Testis (tissue), 3 donors: ENCODE measurements around the gene ELMO1. TPM values are rescaled to one million over a fixed set of nuclear protein-coding genes. Genes with fewer than 3 reads are reported as not detected.

Source experiments
- DNase-seq: peaks from one replicate; pipeline ENCODE4 v3.0.0-alpha.2; 2019
- H3K27ac ChIP-seq, 2 donors: fragments of 200-600 bp; sonication (generic); one replicate each; pipeline ENCODE4 v1.5.1; 2019
- H3K27me3 ChIP-seq: fragments of 200-600 bp; sonication (generic); one replicate; pipeline ENCODE4 v1.5.1; 2019
- H3K36me3 ChIP-seq: fragments of 200-600 bp; sonication (generic); one replicate; pipeline ENCODE4 v1.5.1; 2017; ENCODE audit warnings: low read depth; ENCODE audit errors: missing control alignments
- H3K4me1 ChIP-seq: fragments of 200-600 bp; sonication (generic); one replicate; pipeline ENCODE4 v1.5.1; 2019
- H3K4me3 ChIP-seq, 2 donors: fragments of 200-600 bp; sonication (generic); one replicate each; pipeline ENCODE4 v1.5.1; 2017 to 2019
- H3K9me3 ChIP-seq: fragments of 200-600 bp; sonication (generic); one replicate; pipeline ENCODE4 v1.5.1; 2017
- POLR2A ChIP-seq: fragments of 450-650 bp; IDR thresholded peaks from one replicate; pipeline ENCODE4 v1.6.1; 2017; ENCODE audit warnings: antibody characterized with exemption, mild to moderate bottlenecking, moderate library complexity
- WGBS, 2 donors: methylation state at CpG; one replicate each; pipeline ENCODE4 v1.1.5; 2018; 5-methylcytosine and 5-hydroxymethylcytosine counted together
- intact Hi-C: fragments of 100-400 bp; cut with DNase I; formaldehyde crosslinking; loops from one replicate; pipeline ENCODE4 v1.15.1; 2023; ENCODE audit warnings: low total_unique reads
- polyA plus RNA-seq: library from polyadenylated mRNA; stranded (reverse); fragments of 350-450 nt; fragmentation: Illumina TruSeq; extraction: RNeasy Lipid Tissue Mini Kit (QIAGEN cat#74804); gene quantifications from one replicate; pipeline ENCODE4 v1.2.3, GENCODE V29; 2014; ENCODE audit warnings: low read depth, low replicate concordance; ENCODE audit not compliant: insufficient read depth
- total RNA-seq, 2 donors: library from RNA; depleted of rRNA; stranded (reverse); fragments of >200 nt; gene quantifications; one replicate each; pipeline ENCODE4 v1.2.3, GENCODE V29; 2016
- TF ChIP-seq, protein P1 (sequence below), 3 experiments: fragments of 450-650 bp in 2 of 3; fragments of 200-600 bp in 1 of 3; sonication (generic) in 1 of 3; IDR thresholded peaks; one replicate each; pipeline ENCODE4 v1.5.1; 2016 to 2019; ENCODE audit warnings: antibody characterized with exemption in 3 of 3, mild to moderate bottlenecking in 2 of 3, moderate library complexity in 1 of 3

ELMO1 gene
- total and polyA plus RNA-seq, 3 donors from 2014 or later = 12.9 to 47.2 (median 36.5) TPM

GRCh38 chr7:36868727-36869411 is 579.8 kb downstream of the ELMO1 start:
- no peak for DNase-seq
- Histone ChIP-seq H3K27me3 (no peaks in the 10 kb centered on the region), H3K4me3 (no peak overlapping the region), H3K27ac (no peak overlapping the region), H3K9me3 (no peaks in the 10 kb centered on the region), H3K36me3 (no peaks in the 10 kb centered on the region), H3K4me1 (no peaks in the 10 kb centered on the region)
- TF ChIP-seq, protein P1, sequence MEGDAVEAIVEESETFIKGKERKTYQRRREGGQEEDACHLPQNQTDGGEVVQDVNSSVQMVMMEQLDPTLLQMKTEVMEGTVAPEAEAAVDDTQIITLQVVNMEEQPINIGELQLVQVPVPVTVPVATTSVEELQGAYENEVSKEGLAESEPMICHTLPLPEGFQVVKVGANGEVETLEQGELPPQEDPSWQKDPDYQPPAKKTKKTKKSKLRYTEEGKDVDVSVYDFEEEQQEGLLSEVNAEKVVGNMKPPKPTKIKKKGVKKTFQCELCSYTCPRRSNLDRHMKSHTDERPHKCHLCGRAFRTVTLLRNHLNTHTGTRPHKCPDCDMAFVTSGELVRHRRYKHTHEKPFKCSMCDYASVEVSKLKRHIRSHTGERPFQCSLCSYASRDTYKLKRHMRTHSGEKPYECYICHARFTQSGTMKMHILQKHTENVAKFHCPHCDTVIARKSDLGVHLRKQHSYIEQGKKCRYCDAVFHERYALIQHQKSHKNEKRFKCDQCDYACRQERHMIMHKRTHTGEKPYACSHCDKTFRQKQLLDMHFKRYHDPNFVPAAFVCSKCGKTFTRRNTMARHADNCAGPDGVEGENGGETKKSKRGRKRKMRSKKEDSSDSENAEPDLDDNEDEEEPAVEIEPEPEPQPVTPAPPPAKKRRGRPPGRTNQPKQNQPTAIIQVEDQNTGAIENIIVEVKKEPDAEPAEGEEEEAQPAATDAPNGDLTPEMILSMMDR (IDR thresholded peaks at IDR 0.05) = no peak
- TF ChIP-seq POLR2A = no peak
- 93 to 98% methylated on average over 7 of the region's 7 CpGs for WGBS, 2 donors
- intact Hi-C loops = no loop called here

DNA sequence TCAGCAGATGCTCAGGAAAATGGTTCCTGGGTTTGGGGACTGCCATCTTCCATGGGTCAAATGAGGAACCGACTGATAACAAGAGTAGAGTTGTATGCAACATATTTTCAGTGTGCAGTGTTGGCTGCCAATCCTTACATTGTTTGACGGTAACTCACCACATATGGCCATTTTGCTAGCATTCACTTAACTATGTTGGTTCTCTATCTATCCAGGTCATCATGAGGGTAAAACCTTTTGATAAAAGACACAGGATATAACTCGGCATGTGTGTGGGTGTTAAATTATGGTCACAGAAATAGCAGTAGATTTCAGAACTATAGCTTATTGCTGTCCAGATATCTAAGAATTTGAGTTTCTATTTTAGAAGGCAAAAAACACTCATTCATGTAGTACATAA is 583.6 kb downstream of the ELMO1 start:
- H3K27me3 ChIP-seq = no peaks in the 10 kb centered on the region
- intact Hi-C loops = no loop called here
- WGBS, 2 donors = 91 to 92% methylated on average over 3 of the region's 3 CpGs
- H3K36me3 ChIP-seq = no peaks in the 10 kb centered on the region
- H3K27ac ChIP-seq = no peak overlapping the region
- no peak for TF ChIP-seq POLR2A
- TF ChIP-seq, protein P1 (IDR thresholded peaks at IDR 0.05) = no peak
- no peak for DNase-seq
- no peaks in the 10 kb centered on the region for H3K4me1 ChIP-seq
- no peaks in the 10 kb centered on the region for H3K9me3 ChIP-seq
- no peak overlapping the region for H3K4me3 ChIP-seq

DNA sequence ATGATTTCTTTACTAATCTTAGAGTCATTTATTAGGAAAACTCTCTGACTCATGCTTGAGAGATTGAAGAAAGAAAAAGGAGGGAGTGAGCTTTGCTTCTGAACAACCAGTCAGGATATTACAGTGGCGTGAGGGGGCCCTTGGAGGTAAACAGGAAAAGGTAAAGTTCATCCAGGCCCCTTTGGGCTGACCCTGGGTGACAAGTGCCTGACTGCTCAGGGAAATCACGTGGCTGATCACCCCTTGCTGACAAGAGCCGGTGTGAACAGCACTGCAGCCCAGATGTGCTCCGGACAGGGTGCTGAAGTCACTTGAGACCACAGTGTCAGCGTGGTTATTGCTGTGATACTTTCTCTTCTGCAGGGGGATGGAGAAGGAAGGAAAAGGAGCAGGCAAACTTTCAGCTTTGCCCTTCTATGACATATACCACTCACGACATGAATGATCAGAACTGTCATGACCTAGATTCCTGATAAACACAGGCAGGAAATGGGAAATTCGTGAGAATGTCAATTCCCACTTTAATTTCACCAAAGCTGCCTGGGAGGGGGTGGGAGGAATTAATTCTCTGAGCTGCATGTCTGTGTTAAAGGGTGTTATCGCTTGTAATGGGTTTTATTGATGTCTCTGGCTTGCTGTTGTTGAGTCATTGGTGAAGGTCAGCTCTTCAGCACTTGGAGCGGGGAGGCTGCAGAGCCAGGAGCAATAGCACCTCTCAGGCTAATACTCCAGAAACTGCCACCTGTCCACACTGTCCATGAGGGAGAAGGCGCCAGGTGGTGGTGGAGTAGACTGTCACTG is 584.6 kb downstream of the ELMO1 start:
- Histone ChIP-seq H3K4me3 (no peak overlapping the region), H3K9me3 (no peaks in the 10 kb centered on the region), H3K36me3 (no peaks in the 10 kb centered on the region), H3K27me3 (no peaks in the 10 kb centered on the region), H3K4me1 (no peaks in the 10 kb centered on the region), H3K27ac (no peak overlapping the region)
- intact Hi-C loops = no loop called here
- WGBS, 2 donors = 72 to 79% methylated on average over 9 to 10 of the region's 10 CpGs
- TF ChIP-seq, protein P1 (IDR thresholded peaks at IDR 0.05) = no peak
- no peak for TF ChIP-seq POLR2A
- no peak for DNase-seq

- TF ChIP-seq POLR2A = no peak
- TF ChIP-seq, protein P1 (IDR thresholded peaks at IDR 0.05) = no peak
- no peaks in the 10 kb centered on the region for H3K9me3 ChIP-seq
- no peaks in the 10 kb centered on the region for H3K36me3 ChIP-seq
- H3K27me3 ChIP-seq = no peaks in the 10 kb centered on the region
- WGBS, 2 donors = 57 to 68% methylated on average over 4 of the region's 4 CpGs
- no peak for DNase-seq
- no peaks in the 10 kb centered on the region for H3K4me1 ChIP-seq
- H3K27ac ChIP-seq = no peak overlapping the region
- intact Hi-C loops = no loop called here
- no peak overlapping the region for H3K4me3 ChIP-seq
These were observed 585.8 kb downstream of the ELMO1 start for GRCh38 chr7:36862771-36863261.
